ENCODE data around the gene DTHD1. TPM values are rescaled to one million over a fixed set of nuclear protein-coding genes. Genes with fewer than 3 reads are reported as not detected.
A peak's percentile ranks its signal among the peaks of the same experiment; 100 is the strongest.

Gene DTHD1
- total and polyA plus RNA-seq, 2 donors = 0.09 to 0.14 TPM

- H3K27ac ChIP-seq (ENCODE audit: low read depth in 1 of 2, low read length in 1 of 2) = no peak overlapping the region
- no peaks in the 10 kb centered on the region for H3K27me3 ChIP-seq (ENCODE audit: control insufficient read depth in 2 of 2, insufficient read depth in 1 of 2, low read length in 1 of 2)
- H3K9me3 ChIP-seq (ENCODE audit: control insufficient read depth in 2 of 2, insufficient read depth in 1 of 2, low read length in 1 of 2) = no peaks in the 10 kb centered on the region
- H3K4me1 ChIP-seq (ENCODE audit: control insufficient read depth in 2 of 2, insufficient read depth in 2 of 2, low read length in 2 of 2) = peaks cover 3 to 6% of the 10 kb centered on the region in 2 donors
- no peak overlapping the region for H3K4me3 ChIP-seq (ENCODE audit: low read length in 2 of 2)
- no peak for DNase-seq (ENCODE audit: low read depth in 6 of 9, low spot score in 9 of 9)
- no peaks in the 10 kb centered on the region for H3K36me3 ChIP-seq (ENCODE audit: control insufficient read depth in 2 of 2, insufficient read depth in 2 of 2, low read length in 1 of 2)
These were observed 1.2 kb downstream of the DTHD1 start for GRCh38 chr4:36282503-36283030.

GRCh38 chr4:36283912-36284465 lies 2.6 kb downstream of the DTHD1 start:
- H3K4me1 ChIP-seq (ENCODE audit: control insufficient read depth in 2 of 2, insufficient read depth in 2 of 2, low read length in 2 of 2) = peaks cover 3 to 6% of the 10 kb centered on the region in 2 donors
- no peaks in the 10 kb centered on the region for H3K27me3 ChIP-seq (ENCODE audit: control insufficient read depth in 2 of 2, insufficient read depth in 1 of 2, low read length in 1 of 2)
- H3K27ac ChIP-seq (ENCODE audit: low read depth in 1 of 2, low read length in 1 of 2) = no peak overlapping the region
- 98% methylated on average over 2 of the region's 2 CpGs for WGBS
- DNase-seq (ENCODE audit: low read depth in 6 of 9, low spot score in 9 of 9) = no peak
- H3K9me3 ChIP-seq (ENCODE audit: control insufficient read depth in 2 of 2, insufficient read depth in 1 of 2, low read length in 1 of 2) = no peaks in the 10 kb centered on the region
- no peaks in the 10 kb centered on the region for H3K36me3 ChIP-seq (ENCODE audit: control insufficient read depth in 2 of 2, insufficient read depth in 2 of 2, low read length in 1 of 2)
- H3K4me3 ChIP-seq (ENCODE audit: low read length in 2 of 2) = no peak overlapping the region

- DNase-seq (ENCODE audit: low read depth in 6 of 9, low spot score in 9 of 9) = peak in 4 of 9 donors; percentile 32 to 74 (median 44)
- Histone ChIP-seq H3K36me3 (ENCODE audit: control insufficient read depth in 2 of 2, insufficient read depth in 2 of 2, low read length in 1 of 2) (no peaks in the 10 kb centered on the region), H3K27ac (ENCODE audit: low read depth in 1 of 2, low read length in 1 of 2) (peak overlapping the region in 1 of 2 donors; percentile 72), H3K9me3 (ENCODE audit: control insufficient read depth in 2 of 2, insufficient read depth in 1 of 2, low read length in 1 of 2) (no peaks in the 10 kb centered on the region), H3K27me3 (ENCODE audit: control insufficient read depth in 2 of 2, insufficient read depth in 1 of 2, low read length in 1 of 2) (no peaks in the 10 kb centered on the region), H3K4me1 (ENCODE audit: control insufficient read depth in 2 of 2, insufficient read depth in 2 of 2, low read length in 2 of 2) (no peaks in the 10 kb centered on the region), H3K4me3 (ENCODE audit: low read length in 2 of 2) (no peak overlapping the region)
- 73% methylated on average over 6 of the region's 6 CpGs for WGBS
These were observed 4.5 kb downstream of the DTHD1 start for GRCh38 chr4:36285784-36286480.

- H3K4me1 ChIP-seq (ENCODE audit: control insufficient read depth in 2 of 2, insufficient read depth in 2 of 2, low read length in 2 of 2) = no peaks in the 10 kb centered on the region
- DNase-seq (ENCODE audit: low read depth in 6 of 9, low spot score in 9 of 9) = no peak
- H3K4me3 ChIP-seq (ENCODE audit: low read length in 2 of 2) = no peak overlapping the region
- H3K27me3 ChIP-seq (ENCODE audit: control insufficient read depth in 2 of 2, insufficient read depth in 1 of 2, low read length in 1 of 2) = no peaks in the 10 kb centered on the region
- WGBS = 82% methylated on average over 4 of the region's 4 CpGs
- H3K27ac ChIP-seq (ENCODE audit: low read depth in 1 of 2, low read length in 1 of 2) = peak overlapping the region in 1 of 2 donors; percentile 72
- H3K9me3 ChIP-seq (ENCODE audit: control insufficient read depth in 2 of 2, insufficient read depth in 1 of 2, low read length in 1 of 2) = no peaks in the 10 kb centered on the region
- no peaks in the 10 kb centered on the region for H3K36me3 ChIP-seq (ENCODE audit: control insufficient read depth in 2 of 2, insufficient read depth in 2 of 2, low read length in 1 of 2)
These were observed 5.1 kb downstream of the DTHD1 start for GRCh38 chr4:36286481-36286871.

GRCh38 chr4:36288731-36289426 lies 7.5 kb downstream of the DTHD1 start:
- DNase-seq (ENCODE audit: low read depth in 6 of 9, low spot score in 9 of 9) = no peak
- H3K36me3 ChIP-seq (ENCODE audit: control insufficient read depth in 2 of 2, insufficient read depth in 2 of 2, low read length in 1 of 2) = no peaks in the 10 kb centered on the region
- H3K27me3 ChIP-seq (ENCODE audit: control insufficient read depth in 2 of 2, insufficient read depth in 1 of 2, low read length in 1 of 2) = no peaks in the 10 kb centered on the region
- WGBS = 48% methylated on average over 2 of the region's 2 CpGs
- H3K27ac ChIP-seq (ENCODE audit: low read depth in 1 of 2, low read length in 1 of 2) = no peak overlapping the region
- H3K4me1 ChIP-seq (ENCODE audit: control insufficient read depth in 2 of 2, insufficient read depth in 2 of 2, low read length in 2 of 2) = no peaks in the 10 kb centered on the region
- H3K9me3 ChIP-seq (ENCODE audit: control insufficient read depth in 2 of 2, insufficient read depth in 1 of 2, low read length in 1 of 2) = no peaks in the 10 kb centered on the region
- no peak overlapping the region for H3K4me3 ChIP-seq (ENCODE audit: low read length in 2 of 2)

- Histone ChIP-seq H3K4me1 (ENCODE audit: control insufficient read depth in 2 of 2, insufficient read depth in 2 of 2, low read length in 2 of 2) (no peaks in the 10 kb centered on the region), H3K9me3 (ENCODE audit: control insufficient read depth in 2 of 2, insufficient read depth in 1 of 2, low read length in 1 of 2) (no peaks in the 10 kb centered on the region), H3K27ac (ENCODE audit: low read depth in 1 of 2, low read length in 1 of 2) (no peak overlapping the region), H3K4me3 (ENCODE audit: low read length in 2 of 2) (no peak overlapping the region), H3K27me3 (ENCODE audit: control insufficient read depth in 2 of 2, insufficient read depth in 1 of 2, low read length in 1 of 2) (no peaks in the 10 kb centered on the region), H3K36me3 (ENCODE audit: control insufficient read depth in 2 of 2, insufficient read depth in 2 of 2, low read length in 1 of 2) (no peaks in the 10 kb centered on the region)
- no peak for DNase-seq (ENCODE audit: low read depth in 6 of 9, low spot score in 9 of 9)
- 98% methylated on average over 2 of the region's 2 CpGs for WGBS
These were observed 9.2 kb downstream of the DTHD1 start for GRCh38 chr4:36290641-36291040.

- Histone ChIP-seq H3K4me1 (ENCODE audit: control insufficient read depth in 2 of 2, insufficient read depth in 2 of 2, low read length in 2 of 2) (no peaks in the 10 kb centered on the region), H3K36me3 (ENCODE audit: control insufficient read depth in 2 of 2, insufficient read depth in 2 of 2, low read length in 1 of 2) (no peaks in the 10 kb centered on the region), H3K27me3 (ENCODE audit: control insufficient read depth in 2 of 2, insufficient read depth in 1 of 2, low read length in 1 of 2) (no peaks in the 10 kb centered on the region), H3K4me3 (ENCODE audit: low read length in 2 of 2) (no peak overlapping the region), H3K9me3 (ENCODE audit: control insufficient read depth in 2 of 2, insufficient read depth in 1 of 2, low read length in 1 of 2) (no peaks in the 10 kb centered on the region), H3K27ac (ENCODE audit: low read depth in 1 of 2, low read length in 1 of 2) (no peak overlapping the region)
- DNase-seq (ENCODE audit: low read depth in 6 of 9, low spot score in 9 of 9) = no peak
- 92% methylated on average over 7 of the region's 7 CpGs for WGBS
These were observed 11.3 kb downstream of the DTHD1 start for GRCh38 chr4:36292556-36293188.

- Histone ChIP-seq H3K4me1 (ENCODE audit: control insufficient read depth in 2 of 2, insufficient read depth in 2 of 2, low read length in 2 of 2) (no peaks in the 10 kb centered on the region), H3K27ac (ENCODE audit: low read depth in 1 of 2, low read length in 1 of 2) (no peak overlapping the region), H3K9me3 (ENCODE audit: control insufficient read depth in 2 of 2, insufficient read depth in 1 of 2, low read length in 1 of 2) (no peaks in the 10 kb centered on the region), H3K27me3 (ENCODE audit: control insufficient read depth in 2 of 2, insufficient read depth in 1 of 2, low read length in 1 of 2) (no peaks in the 10 kb centered on the region), H3K36me3 (ENCODE audit: control insufficient read depth in 2 of 2, insufficient read depth in 2 of 2, low read length in 1 of 2) (no peaks in the 10 kb centered on the region), H3K4me3 (ENCODE audit: low read length in 2 of 2) (no peak overlapping the region)
- over 99% methylated on average over 2 of the region's 2 CpGs for WGBS
- no peak for DNase-seq (ENCODE audit: low read depth in 6 of 9, low spot score in 9 of 9)
These were observed 19.7 kb downstream of the DTHD1 start for GRCh38 chr4:36301127-36301526.

All from thymus (tissue), 11 donors.